ENCODE results near the gene ACCSL. TPM values are rescaled to one million over a fixed set of nuclear protein-coding genes. Genes with fewer than 3 reads are reported as not detected.

Gene ACCSL
- total RNA-seq, 2 donors from 2014 or later = not detected

GRCh38 chr11:44079376-44079775 is 31.6 kb downstream of the ACCSL start:
- Histone ChIP-seq H3K27ac (no peak overlapping the region), H3K27me3 (no peaks in the 10 kb centered on the region), H3K4me3 (no peak overlapping the region), H3K9me3 (no peaks in the 10 kb centered on the region), H3K36me3 (replicated peaks in 1 of 2; ENCODE audit: insufficient read depth in 1 of 2, low read depth in 2 of 2) (peaks cover 0 to 3% of the 10 kb centered on the region in 2 donors), H3K4me1 (no peaks in the 10 kb centered on the region)
- 88 to 90% methylated on average over 6 of the region's 6 CpGs for WGBS, 2 donors
- intact Hi-C loops (cut with DNase I) = no loop called here
- DNase-seq = no peak
- no peak for TF ChIP-seq CTCF (IDR thresholded peaks at IDR 0.05)
- TF ChIP-seq POLR2A (IDR thresholded peaks at IDR 0.05) = no peak
- ATAC-seq = no peak

DNA sequence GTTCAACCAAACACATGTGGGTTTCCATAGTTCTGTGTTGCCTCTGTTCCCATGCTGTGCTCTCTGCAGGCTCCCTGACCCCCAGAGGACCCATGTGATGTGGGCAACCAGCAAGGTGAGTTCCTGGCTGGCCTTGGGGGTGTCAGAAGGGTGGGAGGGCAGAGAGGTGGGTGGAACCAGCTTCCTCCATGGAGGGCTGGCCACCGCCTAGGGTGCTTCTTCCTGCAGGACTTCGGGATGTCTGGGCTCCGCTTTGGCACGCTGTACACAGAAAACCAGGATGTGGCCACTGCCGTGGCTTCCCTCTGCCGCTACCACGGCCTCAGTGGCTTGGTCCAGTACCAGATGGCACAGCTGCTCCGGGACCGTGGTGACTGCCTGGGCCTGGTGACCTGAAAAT is 33.2 kb downstream of the ACCSL start:
- 96 to 97% methylated on average over 5 to 9 of the region's 9 CpGs for WGBS, 2 donors
- Histone ChIP-seq H3K9me3 (no peaks in the 10 kb centered on the region), H3K27ac (no peak overlapping the region), H3K36me3 (replicated peaks in 1 of 2; ENCODE audit: insufficient read depth in 1 of 2, low read depth in 2 of 2) (peaks cover 0 to 3% of the 10 kb centered on the region in 2 donors), H3K27me3 (no peaks in the 10 kb centered on the region), H3K4me1 (no peaks in the 10 kb centered on the region), H3K4me3 (no peak overlapping the region)
- intact Hi-C loops (cut with DNase I) = no loop called here
- no peak for ATAC-seq
- DNase-seq = no peak
- TF ChIP-seq POLR2A (IDR thresholded peaks at IDR 0.05) (no peak), CTCF (IDR thresholded peaks at IDR 0.05) (no peak)

DNA sequence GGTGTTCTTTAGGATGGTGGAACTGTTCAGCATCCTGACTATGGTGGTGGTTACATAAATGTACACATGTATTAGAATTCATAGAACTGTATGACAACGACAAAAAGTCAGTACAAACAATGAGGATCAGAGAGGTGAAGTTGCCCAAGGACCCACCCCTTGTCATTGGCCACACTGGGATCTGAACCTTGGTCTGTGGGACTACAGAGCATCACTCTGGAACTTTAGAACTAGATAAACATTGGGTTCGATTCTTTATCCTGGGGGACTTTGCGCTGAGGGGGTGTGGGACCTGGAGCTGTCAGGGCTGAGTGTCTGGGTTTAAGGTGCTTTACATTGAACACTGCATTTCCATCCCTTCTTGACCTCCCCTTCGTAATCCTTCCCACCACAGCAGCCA is 34.9 kb downstream of the ACCSL start:
- ATAC-seq (no peak), DNase-seq (no peak)
- intact Hi-C loops (cut with DNase I) = no loop called here
- 79 to 89% methylated on average over 4 of the region's 4 CpGs for WGBS, 2 donors
- Histone ChIP-seq H3K27me3 (no peaks in the 10 kb centered on the region), H3K4me3 (no peak overlapping the region), H3K4me1 (no peaks in the 10 kb centered on the region), H3K36me3 (replicated peaks in 1 of 2; ENCODE audit: insufficient read depth in 1 of 2, low read depth in 2 of 2) (peaks cover 0 to 3% of the 10 kb centered on the region in 2 donors), H3K27ac (no peak overlapping the region), H3K9me3 (no peaks in the 10 kb centered on the region)
- TF ChIP-seq CTCF (IDR thresholded peaks at IDR 0.05) (no peak), POLR2A (IDR thresholded peaks at IDR 0.05) (no peak)

- Histone ChIP-seq H3K27me3 (no peaks in the 10 kb centered on the region), H3K4me3 (no peak overlapping the region), H3K36me3 (replicated peaks in 1 of 2; ENCODE audit: insufficient read depth in 1 of 2, low read depth in 2 of 2) (peaks cover 0 to 3% of the 10 kb centered on the region in 2 donors), H3K27ac (no peak overlapping the region), H3K4me1 (no peaks in the 10 kb centered on the region), H3K9me3 (no peaks in the 10 kb centered on the region)
- WGBS, 2 donors = 83 to 96% methylated on average over 9 to 10 of the region's 10 CpGs
- no peak for DNase-seq
- intact Hi-C loops (cut with DNase I) = no loop called here
- TF ChIP-seq CTCF (IDR thresholded peaks at IDR 0.05) = no peak
- ATAC-seq = no peak
These were observed 35.7 kb downstream of the ACCSL start for GRCh38 chr11:44083433-44083832.

- ATAC-seq = no peak
- H3K4me1 ChIP-seq = no peaks in the 10 kb centered on the region
- H3K9me3 ChIP-seq = no peaks in the 10 kb centered on the region
- H3K36me3 ChIP-seq (replicated peaks in 1 of 2; ENCODE audit: insufficient read depth in 1 of 2, low read depth in 2 of 2) = no peaks in the 10 kb centered on the region
- no peak overlapping the region for H3K27ac ChIP-seq
- TF ChIP-seq CTCF (IDR thresholded peaks at IDR 0.05) = no peak
- no peak for TF ChIP-seq POLR2A (IDR thresholded peaks at IDR 0.05)
- DNase-seq = no peak
- 78 to 89% methylated on average over 5 of the region's 5 CpGs for WGBS, 2 donors
- H3K4me3 ChIP-seq = no peak overlapping the region
- no peaks in the 10 kb centered on the region for H3K27me3 ChIP-seq
- intact Hi-C loops (cut with DNase I) = no loop called here
These were observed 36.1 kb downstream of the ACCSL start for GRCh38 chr11:44083906-44084305.

All from body of pancreas (tissue), 4 donors.